ENCODE data around the gene TRIM37.
"Not testable (repeated sequence)": the region's sequence is repeated elsewhere in the genome, so short reads cannot be mapped to it uniquely, and the experiment has no call there.

TRIM37 gene

DNA sequence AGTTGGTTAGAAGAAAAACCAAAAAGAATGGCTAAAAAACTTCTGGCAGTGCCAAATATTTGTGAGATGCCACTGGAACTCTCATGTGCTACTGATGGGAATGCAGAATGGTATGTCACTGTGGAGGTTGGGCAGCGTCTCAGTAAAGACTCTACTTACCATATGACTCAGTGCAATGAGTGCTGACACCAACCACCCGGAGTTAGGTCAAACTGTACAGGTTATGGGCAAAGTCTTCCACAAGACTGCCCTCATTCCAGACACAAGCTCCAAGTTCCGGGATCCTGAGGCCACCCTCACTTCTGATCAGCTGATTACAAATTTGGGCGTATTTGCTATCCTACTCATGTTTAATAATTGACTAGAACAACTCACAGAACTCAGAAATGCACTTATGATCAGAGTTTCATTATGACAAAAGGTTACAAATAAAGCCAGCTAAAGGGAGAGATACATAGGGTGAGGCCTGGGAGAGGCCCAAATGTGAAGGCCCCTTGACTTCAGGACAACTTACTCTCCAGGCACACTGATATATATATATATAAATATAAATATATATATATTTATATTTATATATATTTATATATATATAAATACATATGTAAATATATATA is 114.9 kb downstream of the TRIM37 start:
- no peak for DNase-seq

DNA sequence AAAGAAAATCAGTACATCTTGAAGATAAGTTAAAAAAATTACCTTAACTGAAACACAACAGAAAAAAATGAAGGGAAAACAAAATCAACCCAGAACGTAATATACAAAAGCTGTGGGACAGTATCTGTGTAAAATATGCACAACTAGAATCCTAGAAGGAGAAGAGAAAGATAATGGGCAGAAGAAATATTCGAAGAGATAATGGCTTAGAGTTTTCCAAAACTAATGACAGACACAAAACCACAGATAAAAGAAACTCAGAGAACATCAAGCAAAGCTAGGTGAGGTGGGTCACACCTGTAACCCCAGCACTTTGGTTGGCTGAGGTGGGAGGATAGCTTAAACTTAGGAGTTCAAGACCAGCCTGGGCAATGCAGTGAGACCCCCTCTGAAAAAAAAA is 117.1 kb downstream of the TRIM37 start:
- DNase-seq: no peak

DNA sequence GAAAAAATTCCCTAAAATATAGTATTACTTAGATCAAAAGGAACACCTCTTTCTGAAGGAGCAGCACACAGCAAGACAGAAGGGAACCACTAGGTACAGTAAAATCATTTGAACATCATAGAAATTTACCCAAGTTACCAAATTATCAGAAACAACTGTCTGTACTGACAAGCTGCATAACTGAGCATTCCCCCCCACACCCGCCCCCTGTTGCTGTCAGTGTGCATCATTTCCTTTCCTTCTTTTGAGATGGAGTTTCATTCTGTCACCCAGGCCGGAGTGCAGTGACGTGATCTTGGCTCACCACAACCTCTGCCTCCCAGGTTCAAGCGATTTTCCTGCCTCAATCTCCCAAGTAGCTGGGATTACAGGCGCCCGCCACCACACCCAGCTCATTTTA is 120.7 kb downstream of the TRIM37 start:
- DNase-seq: no peak

DNA sequence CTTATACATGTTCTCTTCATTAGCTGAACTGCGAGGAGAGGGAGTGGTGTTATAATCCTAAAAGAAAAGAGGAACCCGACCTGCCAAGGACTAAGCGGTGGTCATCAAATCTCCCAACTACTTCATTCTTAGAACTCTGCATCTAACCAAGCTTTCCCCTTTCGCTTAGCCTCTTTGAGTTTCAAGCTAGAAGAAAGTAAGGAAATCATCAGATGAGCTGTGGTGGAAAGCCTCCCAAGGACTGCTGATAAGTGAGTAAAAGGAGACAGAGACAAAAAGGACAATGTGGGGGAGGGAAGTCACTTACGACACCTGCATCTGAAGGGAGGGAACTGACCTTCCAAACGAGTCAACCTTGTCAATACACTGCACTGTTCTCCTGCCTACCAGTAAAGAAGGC is 121.3 kb downstream of the TRIM37 start:
- no peak for DNase-seq

DNA sequence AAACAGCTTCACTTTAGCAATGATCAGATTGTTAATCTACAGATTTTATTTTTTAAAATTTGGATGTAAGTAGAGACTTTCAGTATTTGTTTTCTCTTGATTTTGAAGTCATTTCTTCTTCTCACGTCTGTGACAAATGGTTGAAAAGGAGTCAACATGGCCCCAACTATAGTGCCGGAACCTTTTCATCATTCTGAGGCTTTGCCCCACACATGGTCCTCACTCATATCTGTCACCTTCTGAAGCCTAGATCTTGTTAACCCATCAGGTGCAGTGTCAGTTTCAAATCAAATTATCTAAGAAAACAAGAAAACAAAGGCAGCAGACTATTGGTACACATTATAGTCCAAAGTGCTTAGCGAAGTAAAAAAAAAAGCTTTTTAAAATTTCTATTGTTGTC is 124.1 kb downstream of the TRIM37 start:
- no peak for DNase-seq

DNA sequence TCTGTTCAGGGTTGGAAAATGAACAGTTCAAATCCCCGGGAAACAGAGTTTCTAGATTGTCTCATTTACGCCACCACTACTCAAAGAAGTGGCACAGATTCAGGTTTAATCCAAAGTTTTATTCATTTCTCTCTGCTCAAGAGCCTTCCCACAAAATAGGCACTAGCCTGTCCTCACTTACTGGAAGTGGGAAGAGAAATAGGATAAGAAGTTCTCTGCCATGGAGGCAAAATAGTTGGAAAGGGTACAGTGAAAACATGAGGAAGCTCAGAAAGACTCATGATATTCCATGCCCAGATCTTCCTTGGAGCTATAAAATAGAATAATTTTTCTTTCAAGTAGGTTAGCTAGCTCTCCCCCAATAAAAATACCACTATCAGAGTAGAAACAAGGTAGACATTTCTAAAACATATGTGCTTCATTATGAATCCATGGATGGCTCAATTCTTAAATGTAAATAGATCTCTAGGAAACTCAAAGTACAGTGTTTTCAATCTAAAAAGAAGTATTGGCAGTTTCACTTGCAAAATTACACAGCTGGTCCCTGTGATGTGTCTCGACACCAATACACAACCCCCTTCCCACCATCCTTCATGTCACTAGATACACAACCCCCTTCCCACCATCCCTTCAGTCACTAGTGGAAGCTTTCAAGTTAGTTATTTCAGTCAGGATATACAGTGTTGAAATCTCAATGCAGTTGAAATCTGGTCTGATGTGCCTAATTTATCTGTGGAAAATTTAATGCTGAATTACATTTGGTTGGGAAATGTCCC is 125.8 kb downstream of the TRIM37 start:
- DNase-seq: no peak

DNA sequence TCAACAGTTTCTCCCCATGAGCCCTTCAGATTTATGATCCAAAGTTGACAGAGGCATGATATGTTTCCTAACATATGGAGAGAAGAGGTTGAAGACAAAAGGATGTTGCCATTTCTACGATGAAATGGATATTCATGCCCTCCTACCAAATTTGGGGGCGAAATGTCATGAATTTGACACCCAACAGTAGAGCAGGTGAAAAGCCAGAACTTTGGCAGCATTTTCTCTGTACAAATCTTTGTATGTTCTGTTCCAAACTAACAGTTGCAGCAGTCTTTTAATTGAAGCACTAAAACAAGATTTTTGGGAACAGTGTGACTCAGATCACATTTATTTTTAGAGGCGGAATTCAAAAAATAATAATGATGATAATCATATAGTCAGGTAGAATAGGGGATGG is 130.1 kb downstream of the TRIM37 start:
- DNase-seq: no peak

DNA sequence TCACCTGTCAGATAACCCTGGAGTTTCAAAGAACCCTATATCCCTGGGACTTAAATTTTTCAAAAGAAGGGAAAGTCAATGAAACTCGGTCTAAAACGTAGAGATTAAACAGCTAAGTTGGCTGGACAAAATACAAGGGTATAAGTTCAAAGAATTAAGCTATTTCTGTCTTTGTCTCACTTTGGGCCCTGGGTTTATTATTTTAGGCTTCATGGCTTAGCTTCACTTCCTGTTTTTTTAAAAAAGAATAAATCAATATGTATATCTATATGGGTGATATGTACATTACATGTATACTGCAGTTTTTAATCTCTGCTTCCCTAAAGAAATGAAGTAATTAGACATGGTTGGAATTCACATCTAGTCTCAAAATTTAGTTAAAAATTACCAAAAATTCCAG is 132.3 kb downstream of the TRIM37 start:
- no peak for DNase-seq

DNA sequence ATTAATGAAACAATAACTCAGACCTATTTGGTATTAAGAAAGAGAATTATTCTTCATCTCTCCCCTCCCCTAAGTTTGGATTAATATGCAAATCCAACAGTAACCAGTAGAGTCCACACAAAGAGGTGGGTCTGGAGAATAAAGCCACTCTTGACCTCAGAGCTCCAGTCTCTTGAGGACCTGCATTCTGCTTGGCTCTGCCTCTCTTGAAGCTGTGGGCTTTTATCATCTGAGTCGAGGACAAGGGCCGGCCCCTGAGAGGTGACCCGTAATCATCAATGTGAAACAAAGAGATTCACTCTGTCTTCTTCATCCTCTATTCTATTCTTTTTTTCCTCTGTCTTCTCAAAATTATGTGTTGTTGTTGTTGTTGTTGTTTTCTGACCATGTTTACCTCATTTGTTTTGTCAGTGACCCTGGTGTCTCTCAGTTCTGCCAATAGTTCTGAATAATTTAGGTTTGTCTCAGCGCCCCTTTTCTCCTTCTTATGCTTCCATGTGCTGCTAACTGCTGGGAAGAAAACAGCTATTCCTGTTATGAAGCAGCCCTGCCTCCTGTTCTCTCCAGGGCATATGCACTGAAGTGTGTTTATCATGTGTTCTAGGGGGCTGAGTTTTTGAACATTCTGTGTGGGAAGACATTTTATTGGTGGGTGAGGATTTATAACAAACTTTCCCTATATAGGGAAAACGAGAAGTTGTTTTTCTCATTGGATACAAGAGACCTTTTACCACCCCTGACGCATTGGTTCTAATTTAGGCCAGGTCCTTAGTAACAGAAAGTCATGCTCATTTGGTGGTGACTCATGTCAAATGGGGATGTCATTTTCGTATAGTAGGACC is 135.8 kb downstream of the TRIM37 start:
- no peak for DNase-seq

DNA sequence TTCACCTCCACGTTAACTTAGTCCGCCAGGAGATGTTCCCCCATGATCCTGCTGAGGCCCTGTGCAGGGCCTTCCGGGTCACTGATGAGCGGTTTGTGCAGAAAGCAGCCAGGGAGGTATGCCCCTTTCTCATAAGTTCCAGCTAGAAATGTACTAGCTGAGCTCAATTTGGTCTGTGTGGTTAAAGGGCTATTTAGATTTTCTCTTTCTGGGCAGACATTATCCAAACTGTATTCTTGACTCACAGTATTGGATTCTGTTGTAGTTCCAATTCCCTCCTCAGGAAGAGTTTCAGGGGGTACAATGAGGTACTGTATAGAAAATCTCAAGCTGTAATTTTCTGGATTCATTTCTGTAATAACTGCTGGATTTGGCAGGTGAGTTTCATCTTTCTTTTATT is 137.1 kb downstream of the TRIM37 start:
- DNase-seq: no peak

DNA sequence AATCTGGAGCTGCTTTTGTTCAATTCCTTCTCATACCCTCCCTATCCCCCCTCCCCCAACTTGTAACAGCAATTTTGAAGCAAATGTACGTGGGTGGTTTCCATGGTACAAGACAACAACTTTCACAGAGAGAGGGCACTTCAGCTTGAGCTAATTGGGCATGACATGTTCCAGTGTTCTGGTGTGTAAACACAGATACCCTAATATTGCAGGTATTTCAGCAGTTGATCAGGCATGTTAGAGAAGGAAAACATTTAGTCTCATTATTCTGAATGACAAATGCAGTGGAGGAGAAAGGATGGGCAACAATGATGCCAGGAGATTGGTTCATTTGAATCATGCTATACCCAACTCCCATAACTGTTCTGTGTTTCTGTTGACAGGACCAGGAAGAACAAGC is 137.5 kb downstream of the TRIM37 start:
- peak; percentile 80 for DNase-seq

DNA sequence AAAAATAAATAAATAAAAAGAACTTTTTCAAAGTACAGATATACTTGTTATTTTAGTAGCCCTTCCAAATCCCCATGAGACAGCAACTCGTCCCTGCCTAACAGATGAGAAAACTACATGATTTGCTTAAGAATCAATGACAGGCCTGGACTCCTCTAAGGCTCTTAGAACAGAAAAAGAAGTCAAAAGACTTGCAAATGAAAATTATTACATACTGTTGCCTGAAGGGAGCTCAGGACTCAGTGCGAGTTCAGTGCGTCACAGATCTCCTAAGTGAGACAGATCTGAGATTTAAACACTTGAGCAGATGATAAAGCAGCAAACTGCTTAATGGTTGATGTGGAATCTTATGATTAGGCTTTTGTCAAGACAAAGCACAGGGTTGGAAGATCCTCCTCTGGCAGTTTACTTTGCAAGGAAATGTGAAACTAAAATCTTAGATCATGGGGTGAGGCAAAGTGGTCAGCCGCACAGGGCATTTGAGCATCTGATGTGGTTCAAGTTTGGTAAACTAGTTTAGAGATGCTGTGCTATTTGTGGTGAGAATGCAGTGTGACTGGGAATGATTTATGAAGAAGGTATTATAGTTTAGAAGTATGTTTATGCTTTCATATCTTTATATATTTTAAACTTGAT is 138.1 kb downstream of the TRIM37 start:
- DNase-seq: peak; percentile 26

DNA sequence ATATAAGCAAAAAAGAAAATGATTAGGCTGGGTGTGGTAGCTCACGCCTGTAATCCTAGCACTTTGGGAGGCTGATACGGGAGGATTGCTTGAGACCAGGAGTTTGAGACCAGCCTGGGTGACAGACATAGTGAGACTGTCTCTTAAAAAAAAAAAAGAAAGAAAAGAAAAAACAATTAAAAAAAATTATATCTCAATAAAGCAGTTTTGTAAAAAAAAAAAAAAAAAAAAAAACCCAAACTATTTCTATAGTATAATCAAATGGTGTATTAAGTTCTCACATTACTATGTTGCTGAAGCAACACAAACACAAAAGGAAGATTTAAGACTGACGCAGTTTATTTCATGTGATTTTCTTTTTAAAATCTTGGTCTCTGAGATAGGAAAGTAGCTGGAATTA is 140.5 kb downstream of the TRIM37 start:
- no peak for DNase-seq

DNA sequence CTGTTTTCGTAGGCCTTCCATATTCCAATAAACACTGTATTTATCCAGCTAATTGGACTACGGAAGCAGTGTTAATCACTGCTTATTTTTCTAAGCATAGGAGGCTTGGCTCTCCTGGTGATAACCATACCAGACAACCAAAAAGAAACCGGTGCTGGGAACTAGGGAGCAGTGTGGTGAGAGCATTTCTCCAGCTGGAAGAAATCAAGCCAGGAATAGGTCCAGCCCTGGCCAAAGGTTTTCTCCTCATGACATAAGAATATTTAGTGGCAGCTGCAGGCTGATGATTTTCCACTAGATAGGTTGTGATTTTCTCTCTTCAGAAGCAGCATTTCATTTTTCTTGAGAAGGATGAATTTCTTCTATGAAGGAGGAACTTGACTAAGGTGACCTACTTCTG is 141.5 kb downstream of the TRIM37 start:
- DNase-seq: no peak

DNA sequence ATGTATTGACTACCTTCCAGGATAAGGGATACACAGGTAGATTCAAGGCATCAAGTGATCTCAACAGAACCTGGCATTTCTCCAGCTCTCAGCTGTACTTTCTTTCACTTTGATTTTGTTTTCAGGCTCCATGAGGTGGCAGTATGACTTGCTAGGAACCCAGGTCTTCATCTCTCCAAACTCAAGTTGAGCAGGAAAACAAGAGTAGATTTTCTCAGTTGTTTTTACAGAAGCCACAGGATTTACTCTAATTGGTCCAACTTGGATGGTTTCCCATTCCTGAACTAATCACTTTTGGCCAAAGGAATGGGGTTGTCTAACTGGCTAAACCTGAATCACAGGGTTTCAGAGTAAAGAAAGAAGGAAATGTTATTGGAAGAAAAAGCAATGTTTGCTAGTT is 146.6 kb downstream of the TRIM37 start:
- DNase-seq: peak; percentile 63

DNA sequence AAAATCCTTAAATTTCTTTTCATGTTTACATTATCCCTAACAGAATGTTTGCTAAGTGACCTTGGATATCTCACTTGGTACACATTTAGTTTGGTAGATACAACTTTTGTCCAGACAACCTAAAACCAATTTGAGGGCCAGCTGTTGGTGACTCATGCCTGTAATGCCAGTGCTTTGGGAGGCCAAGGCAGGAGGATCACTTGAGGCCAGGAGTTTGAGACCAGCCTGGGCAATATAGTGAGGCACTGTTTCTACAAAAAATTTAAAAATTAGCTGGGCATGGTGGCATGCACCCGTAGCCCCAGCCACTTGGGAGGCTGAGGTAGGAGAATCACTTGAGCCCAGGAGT is 149.0 kb downstream of the TRIM37 start:
- not testable (repeated sequence) for DNase-seq

DNA sequence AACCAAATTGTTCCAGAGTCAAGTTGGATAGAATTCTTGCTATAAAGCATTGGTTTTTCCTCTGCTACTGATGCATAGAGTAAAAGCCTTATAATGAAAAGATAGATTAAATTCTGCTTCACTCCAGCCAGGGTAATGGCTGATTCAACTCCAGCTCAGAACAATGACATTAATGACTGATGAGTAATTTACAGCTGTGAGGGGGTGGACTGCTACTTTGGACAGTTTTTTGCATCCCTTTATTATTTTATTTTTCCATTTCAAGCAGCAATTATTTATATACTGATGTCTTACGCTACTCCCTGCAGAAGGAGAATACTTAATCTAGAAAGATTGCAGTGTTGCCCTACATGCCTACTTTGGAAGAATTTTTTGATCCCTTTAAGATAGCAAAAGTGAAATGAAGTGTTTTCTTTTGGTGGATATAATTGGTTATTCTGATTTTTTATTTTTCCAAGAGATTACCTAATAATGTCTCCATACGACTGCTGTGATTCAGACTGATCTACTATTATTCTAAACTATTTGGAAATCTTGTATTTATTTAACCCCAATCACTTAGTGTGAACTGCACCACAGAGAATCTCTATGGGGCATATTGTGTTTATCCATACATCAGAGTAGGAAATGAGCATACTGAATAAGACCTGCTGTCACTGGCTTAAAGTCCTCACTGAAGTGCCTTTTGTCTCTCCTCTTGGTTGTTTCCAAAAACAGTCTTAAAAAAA is 149.5 kb downstream of the TRIM37 start:
- peak; percentile 54 for DNase-seq

DNA sequence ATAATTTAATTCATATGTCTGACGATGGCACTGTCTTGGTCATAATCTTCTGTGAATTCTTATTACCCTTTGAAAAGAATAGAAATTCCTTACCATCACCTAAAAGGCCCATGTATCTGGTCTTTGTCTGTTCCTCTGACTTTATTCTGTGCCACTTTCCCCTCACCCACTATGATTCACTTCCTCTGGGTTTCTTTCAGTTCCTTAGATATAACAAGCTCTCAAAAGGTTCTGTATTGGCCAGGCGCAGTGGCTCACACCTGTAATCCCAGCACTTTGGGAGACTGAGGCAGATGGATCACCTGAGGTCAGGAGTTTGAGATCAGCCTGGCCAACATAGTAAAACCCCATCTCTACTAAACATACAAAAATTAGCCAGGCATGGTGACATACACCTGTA is 152.3 kb downstream of the TRIM37 start:
- not testable (repeated sequence) for DNase-seq

DNA sequence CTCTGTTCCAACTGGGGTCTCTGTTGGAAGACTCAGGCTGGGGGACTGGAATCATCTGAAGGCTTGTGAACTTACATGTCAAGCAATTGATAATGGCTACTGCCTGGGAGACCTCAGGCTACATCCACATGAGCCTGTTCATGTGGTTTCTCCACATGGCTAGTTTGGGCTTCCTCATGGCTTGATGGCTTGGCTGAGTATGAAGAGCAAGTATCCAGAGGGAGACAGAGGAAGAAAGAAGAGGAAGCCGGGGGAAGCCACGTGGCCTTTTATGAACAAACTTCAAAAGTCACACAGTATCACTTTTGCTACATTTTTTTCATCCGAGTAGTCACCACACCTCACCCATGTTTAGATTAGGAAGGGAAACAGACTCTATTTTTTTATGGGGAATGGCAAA is 158.9 kb downstream of the TRIM37 start:
- DNase-seq: no peak

DNA sequence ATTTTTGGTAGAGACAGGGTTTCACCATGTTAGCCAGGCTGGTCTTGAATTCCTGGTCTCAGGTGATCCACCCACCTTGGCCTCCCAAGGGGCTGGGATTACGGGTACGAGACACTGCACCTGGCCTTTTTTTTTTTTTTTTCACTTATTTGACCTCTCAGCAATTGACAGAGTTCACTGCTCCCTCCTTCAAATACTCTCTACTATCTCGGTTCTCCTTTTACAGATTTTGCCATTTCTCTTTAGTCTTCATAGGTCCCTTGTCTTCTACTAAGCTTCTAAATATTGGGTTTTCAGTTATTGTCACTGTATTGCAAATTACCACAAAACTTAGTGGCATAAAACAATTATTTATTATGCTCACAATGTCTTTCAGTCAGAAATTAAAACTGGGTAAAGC is 159.3 kb downstream of the TRIM37 start:
- no peak for DNase-seq

DNA sequence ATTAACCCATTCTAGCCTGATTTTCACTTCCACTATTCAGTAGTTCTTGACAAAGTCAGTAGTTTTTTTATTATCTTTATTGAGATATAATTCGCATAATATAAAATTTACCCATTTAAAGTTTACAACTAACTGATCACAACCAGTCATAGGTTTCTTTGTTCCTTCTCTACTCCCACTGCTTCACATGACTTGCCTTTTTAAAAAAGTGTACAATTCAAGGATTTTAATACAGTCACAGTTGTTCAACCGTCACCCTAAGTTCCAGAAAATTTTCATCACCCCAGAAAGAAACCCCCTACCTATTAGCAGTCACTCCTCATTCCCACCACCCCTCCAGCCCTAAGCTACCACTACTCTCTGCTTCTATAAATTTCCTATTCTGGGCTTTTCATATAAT is 162.5 kb downstream of the TRIM37 start:
- no peak for DNase-seq

DNA sequence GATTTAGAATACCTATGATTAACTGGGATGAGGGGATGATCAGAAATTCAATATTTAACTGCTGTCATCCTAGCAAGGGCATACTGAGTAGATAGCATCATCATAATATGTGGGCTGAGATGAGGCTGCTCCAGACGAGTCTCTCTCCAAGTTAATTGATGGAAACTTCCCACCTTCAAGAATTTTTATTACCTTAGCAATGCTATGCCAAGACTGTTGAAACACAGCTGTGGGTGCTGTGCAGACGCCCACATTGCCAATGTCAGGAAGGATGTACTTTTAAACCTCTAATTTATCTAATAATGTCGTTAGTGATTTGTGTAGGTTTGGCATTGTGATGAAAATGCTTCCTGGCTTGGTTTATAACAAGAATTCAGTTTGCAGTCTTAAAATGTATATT is 170.4 kb downstream of the TRIM37 start:
- DNase-seq: peak; percentile 25

DNA sequence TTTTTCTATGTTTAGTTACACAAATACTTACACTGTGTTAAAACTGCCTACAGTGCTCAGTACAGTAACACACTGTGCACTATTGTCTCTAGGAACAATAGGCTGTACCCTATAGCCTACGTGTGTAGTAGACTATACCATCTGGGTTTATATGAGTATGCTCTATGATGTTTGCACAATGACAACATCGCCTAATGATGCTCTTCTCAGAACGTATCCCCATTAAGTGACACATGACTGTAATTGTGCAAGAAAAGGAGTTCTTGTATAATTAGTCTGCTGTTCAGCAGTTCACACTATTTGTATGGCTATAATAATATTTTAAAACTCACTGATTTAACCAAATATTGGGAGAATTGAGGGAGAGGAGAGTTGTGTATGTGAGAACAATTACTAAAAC is 173.7 kb downstream of the TRIM37 start:
- DNase-seq: peak; percentile 91

Measured in NCI-H69 (cell line).